DOHH2 (cell line): ENCODE results near the gene NKX2-4.

Experiments used
- H3F3A ChIP-seq: fragments of 200-600 bp; sonication (generic), shearing (Covaris generic); 2 replicates; pipeline ENCODE4 v1.6.0; 2016; ENCODE audit warnings: antibody characterized with exemption, mild to moderate bottlenecking; ENCODE audit not compliant: control insufficient read depth, insufficient read depth
- H3K27ac ChIP-seq: fragments of 200-600 bp; sonication (generic); 2 replicates; pipeline ENCODE4 v1.5.1; 2014; ENCODE audit warnings: low read depth, mild to moderate bottlenecking, low read length, moderate library complexity
- H3K27me3 ChIP-seq: fragments of 200-600 bp; sonication (generic); 2 replicates; pipeline ENCODE4 v1.6.1; 2014; ENCODE audit warnings: mild to moderate bottlenecking, low read length, mixed read lengths; ENCODE audit not compliant: control insufficient read depth
- H3K36me3 ChIP-seq: fragments of 200-600 bp; sonication (generic); 2 replicates; pipeline ENCODE4 v1.6.1; 2014; ENCODE audit warnings: mild to moderate bottlenecking, low read length, moderate library complexity, mixed read lengths; ENCODE audit not compliant: control insufficient read depth
- H3K4me1 ChIP-seq: fragments of 200-600 bp; sonication (generic); 2 replicates; pipeline ENCODE4 v1.6.1; 2014; ENCODE audit warnings: mild to moderate bottlenecking, low read length, mixed read lengths; ENCODE audit not compliant: control insufficient read depth
- H3K4me2 ChIP-seq: fragments of 200-600 bp; sonication (generic); 2 replicates; pipeline ENCODE4 v1.6.0; 2014; ENCODE audit warnings: mild to moderate bottlenecking, low read length, moderate library complexity
- H3K4me3 ChIP-seq: fragments of 200-600 bp; sonication (generic); 2 replicates; pipeline ENCODE4 v1.5.1; 2014; ENCODE audit warnings: mild to moderate bottlenecking, low read length, mixed read lengths
- H3K79me2 ChIP-seq: fragments of 200-600 bp; sonication (generic); 2 replicates; pipeline ENCODE4 v1.6.1; 2014; ENCODE audit warnings: mild to moderate bottlenecking, low read length, mixed read lengths; ENCODE audit not compliant: control insufficient read depth
- H3K9me2 ChIP-seq: fragments of 200-600 bp; sonication (generic); replicated peaks from 2 replicates; pipeline ENCODE4 v1.6.1; 2014; ENCODE audit warnings: mild to moderate bottlenecking, low read length, mixed read lengths; ENCODE audit not compliant: control insufficient read depth
- H3K9me3 ChIP-seq: fragments of 200-600 bp; sonication (generic); 2 replicates; pipeline ENCODE4 v1.6.1; 2014; ENCODE audit warnings: antibody characterized with exemption, low read length, mixed read lengths; ENCODE audit not compliant: control insufficient read depth, insufficient read depth
- H4K20me1 ChIP-seq: fragments of 200-600 bp; sonication (generic); 2 replicates; pipeline ENCODE4 v1.6.0; 2014; ENCODE audit warnings: low read depth, mild to moderate bottlenecking, antibody characterized with exemption, low read length, moderate library complexity; ENCODE audit not compliant: control insufficient read depth, insufficient read depth
- CTCF ChIP-seq: fragments of 200-600 bp; sonication (generic); IDR thresholded peaks from one replicate; pipeline ENCODE4 v1.5.1; 2014; ENCODE audit warnings: antibody characterized with exemption, mild to moderate bottlenecking, low read depth, low read length; ENCODE audit not compliant: poor library complexity, severe bottlenecking
- EZH2phosphoT487 ChIP-seq: fragments of 200-600 bp; sonication (generic); IDR thresholded peaks from 2 replicates; pipeline ENCODE4 v1.6.1; 2017; ENCODE audit warnings: borderline replicate concordance, mild to moderate bottlenecking, antibody characterized with exemption, low read length, moderate library complexity, mixed read lengths

Gene NKX2-4

GRCh38 chr20:21436205-21436604 lies 38.9 kb upstream of the NKX2-4 start:
- Histone ChIP-seq H3K9me2 (no peaks in the 10 kb centered on the region), H3K27me3 (peaks cover 8% of the 10 kb centered on the region; the same call in 1 of the 2 replicates), H3K4me2 (no peak overlapping the region), H3K4me3 (no peak overlapping the region), H3K4me1 (no peaks in the 10 kb centered on the region), H4K20me1 (no peaks in the 10 kb centered on the region), H3K79me2 (no peaks in the 10 kb centered on the region), H3F3A (no peaks in the 10 kb centered on the region), H3K27ac (no peak overlapping the region), H3K9me3 (no peaks in the 10 kb centered on the region), H3K36me3 (no peaks in the 10 kb centered on the region)
- no peak for TF ChIP-seq EZH2phosphoT487
- no peak for TF ChIP-seq CTCF

GRCh38 chr20:21435576-21435975 lies 38.2 kb upstream of the NKX2-4 start:
- H3K27ac ChIP-seq = no peak overlapping the region
- no peaks in the 10 kb centered on the region for H3K36me3 ChIP-seq
- no peaks in the 10 kb centered on the region for H3F3A ChIP-seq
- H3K4me1 ChIP-seq = no peaks in the 10 kb centered on the region
- peaks cover 6% of the 10 kb centered on the region; the same call in 1 of the 2 replicates for H3K27me3 ChIP-seq
- no peaks in the 10 kb centered on the region for H4K20me1 ChIP-seq
- H3K4me3 ChIP-seq = no peak overlapping the region
- no peaks in the 10 kb centered on the region for H3K9me3 ChIP-seq
- H3K9me2 ChIP-seq = no peaks in the 10 kb centered on the region
- H3K79me2 ChIP-seq = no peaks in the 10 kb centered on the region
- TF ChIP-seq EZH2phosphoT487 (no peak), CTCF (no peak)
- no peak overlapping the region for H3K4me2 ChIP-seq

DNA sequence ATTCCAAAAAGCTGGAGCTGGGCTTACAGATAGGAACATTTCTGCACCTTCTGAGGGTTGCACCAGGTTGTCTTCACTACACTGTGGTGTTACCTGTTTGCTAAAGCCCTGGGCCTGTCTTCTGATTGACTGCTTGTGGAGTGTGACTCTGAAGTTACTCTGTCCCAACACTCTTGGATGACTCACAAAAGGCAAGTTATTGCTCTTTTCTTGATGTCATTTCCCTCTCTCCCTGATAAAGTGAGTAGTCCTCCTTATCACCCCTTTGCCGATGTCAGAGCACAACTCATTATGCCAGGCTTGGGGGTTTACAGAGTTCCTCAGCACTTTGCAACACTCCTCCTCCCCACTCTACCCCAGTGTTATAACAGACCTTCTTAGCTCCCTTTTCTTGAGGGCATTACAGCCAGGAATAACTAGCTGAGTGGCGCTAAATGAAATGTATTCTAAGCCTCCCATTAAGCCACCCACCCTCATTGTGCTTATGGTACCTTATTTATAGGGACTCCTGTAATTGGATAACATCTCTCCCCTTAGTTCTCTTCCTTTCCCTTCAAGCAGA lies 36.1 kb upstream of the NKX2-4 start:
- Histone ChIP-seq H3K4me1 (no peaks in the 10 kb centered on the region), H3K9me3 (no peaks in the 10 kb centered on the region), H3K27ac (no peak overlapping the region), H3K4me3 (no peak overlapping the region), H3K27me3 (peaks cover 6% of the 10 kb centered on the region; the same call in 1 of the 2 replicates), H3K36me3 (no peaks in the 10 kb centered on the region), H3F3A (no peaks in the 10 kb centered on the region), H3K9me2 (no peaks in the 10 kb centered on the region), H4K20me1 (no peaks in the 10 kb centered on the region), H3K79me2 (no peaks in the 10 kb centered on the region), H3K4me2 (no peak overlapping the region)
- TF ChIP-seq EZH2phosphoT487 (no peak), CTCF (no peak)
